ENCODE measurements around the gene TEX52.
"Not testable (repeated sequence)": the region's sequence is repeated elsewhere in the genome, so short reads cannot be mapped to it uniquely, and the experiment has no call there.

Gene TEX52

DNA sequence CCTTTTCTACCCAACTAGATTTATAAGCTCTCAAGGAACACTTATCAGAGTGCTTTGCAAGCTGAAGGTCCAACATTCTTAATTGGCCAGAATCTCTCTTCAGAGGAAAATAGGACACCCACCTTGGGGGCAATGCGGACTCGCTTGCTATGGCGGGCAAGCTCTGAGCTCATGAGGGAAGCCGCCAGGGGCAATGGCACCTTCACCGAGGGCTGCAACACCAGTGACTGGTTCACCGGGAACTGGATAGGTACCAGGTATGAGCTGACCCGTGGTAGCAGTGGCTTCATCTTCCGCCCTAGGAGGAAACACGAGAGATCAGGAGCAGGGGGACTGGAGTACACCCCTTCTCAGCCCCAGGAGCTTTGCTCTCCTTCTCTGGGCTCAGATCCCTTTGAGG lies 7.4 kb upstream of the TEX52 start:
- no peak for DNase-seq (ENCODE audit: low read depth)

DNA sequence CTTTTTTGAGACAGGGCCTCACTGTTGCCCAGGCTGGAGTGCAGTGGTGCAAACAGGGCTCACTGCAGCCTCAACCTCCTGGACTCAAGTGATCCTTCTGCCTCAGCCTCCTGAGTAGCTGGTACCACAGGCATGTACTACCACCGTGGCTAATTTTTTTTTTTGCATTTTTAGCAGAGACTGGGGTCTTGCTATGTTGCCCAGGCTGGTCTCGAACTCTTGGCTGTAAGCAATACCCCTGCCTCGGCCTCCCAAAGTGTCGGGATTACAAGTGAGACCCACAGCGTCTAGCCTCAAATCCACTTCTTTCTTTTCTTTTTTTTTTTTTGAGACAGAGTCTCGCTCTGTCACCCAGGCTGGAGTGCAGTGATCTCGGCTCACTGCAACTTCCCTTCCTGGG lies 6.6 kb upstream of the TEX52 start:
- DNase-seq (ENCODE audit: low read depth): not testable (repeated sequence)

DNA sequence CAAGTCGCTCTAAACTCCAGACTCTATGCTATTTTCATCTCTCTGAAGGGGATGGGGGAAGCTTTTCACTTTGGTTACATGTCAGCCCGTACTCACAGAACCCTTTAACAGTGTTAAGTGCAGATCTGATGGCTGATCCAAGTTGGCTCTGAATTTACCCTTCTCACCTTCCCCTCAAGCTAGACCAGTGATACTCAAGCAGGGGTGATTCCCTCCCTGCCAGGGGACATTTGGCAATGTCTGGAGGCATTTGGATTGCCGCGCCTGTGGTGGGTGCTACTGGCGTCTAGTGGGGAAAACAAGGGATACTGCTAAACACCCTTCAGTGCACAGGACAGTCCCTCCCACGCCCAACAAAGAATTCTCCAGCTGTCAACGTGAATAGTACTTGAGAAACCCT lies 6.0 kb upstream of the TEX52 start:
- no peak for DNase-seq (ENCODE audit: low read depth)

DNA sequence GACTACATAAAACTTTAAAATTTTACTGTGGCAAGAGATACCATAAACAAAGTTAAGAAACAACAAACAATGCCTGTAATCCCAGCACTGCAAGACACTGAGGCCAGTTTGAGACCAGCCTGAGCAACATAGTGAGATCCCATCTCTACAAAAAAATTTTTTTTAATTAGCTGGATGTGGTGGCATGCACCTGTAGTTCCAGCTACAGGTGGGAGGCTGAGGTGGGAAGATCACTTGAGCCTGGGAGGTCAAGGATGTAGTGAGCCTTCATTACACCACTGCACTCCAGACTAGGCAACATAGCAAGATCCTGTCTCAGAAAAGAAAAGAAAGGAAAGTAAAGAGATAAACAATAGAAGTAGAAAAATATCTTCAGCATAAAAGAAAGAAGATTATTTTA lies 3.3 kb upstream of the TEX52 start:
- DNase-seq (ENCODE audit: low read depth): no peak

DNA sequence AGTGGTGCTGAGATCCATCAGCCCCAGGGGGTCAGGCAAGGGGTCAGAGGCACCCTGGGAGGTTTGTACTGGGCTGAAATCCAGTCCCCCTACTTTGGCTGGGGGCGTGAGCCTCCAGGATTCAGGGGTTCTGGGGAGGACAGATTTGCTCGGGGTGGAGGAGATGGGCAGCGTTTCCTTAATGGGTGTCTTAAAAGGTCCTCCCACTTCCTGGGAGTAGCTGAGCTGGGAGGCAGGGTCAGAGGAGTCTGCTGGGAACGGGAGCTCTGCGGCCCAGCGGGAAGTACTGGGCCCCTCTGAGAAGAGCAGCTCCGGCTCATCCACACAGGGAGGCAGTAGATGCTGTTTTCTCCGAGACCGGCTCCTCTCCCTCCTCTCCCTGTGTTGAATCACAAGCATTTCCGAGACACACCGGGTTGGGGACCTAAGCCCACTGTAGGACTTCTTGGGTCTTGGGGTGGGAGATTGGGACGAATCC lies 2.1 kb upstream of the TEX52 start:
- DNase-seq (ENCODE audit: low read depth): no peak

DNA sequence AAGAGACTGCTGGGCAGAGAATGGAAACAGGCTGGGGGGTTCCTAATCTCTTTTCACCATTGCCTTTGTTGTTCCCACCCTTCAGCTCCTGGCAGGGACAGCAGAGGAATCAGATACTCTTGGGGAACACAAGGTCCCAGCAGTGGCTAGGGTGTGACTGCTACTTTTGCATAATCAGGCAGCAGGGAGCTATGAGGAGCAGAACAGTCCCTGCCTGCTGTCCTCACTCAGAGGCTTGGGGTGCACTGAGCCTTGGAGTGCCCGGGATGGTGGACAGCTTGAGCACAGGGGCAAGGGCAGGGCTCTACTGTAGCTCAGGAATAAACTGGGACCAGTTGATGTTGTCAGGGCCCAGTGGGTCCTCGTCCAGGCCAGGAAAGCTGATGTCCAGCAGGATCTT lies 1.5 kb upstream of the TEX52 start:
- no peak for DNase-seq (ENCODE audit: low read depth)

DNA sequence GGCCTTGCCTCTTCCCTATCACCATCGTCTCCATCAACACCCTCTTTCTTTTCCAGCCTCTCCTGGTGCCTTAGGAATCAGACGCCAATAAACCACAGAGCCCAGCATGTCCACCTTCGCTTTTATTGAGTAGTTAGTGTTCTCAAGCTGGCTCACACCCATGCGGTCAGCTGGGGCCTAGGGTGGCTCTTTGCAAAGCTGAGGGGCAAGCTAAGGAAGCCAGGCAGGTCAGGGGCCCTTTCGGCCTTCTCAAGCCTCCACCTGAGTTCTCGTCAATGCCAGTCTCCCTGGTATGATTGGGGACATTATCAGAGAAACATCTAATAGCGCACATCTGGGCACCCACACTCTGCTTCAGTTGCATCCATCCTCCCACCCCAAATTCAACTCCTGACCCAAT lies 737 bp upstream of the TEX52 start:
- DNase-seq (ENCODE audit: low read depth): no peak

DNA sequence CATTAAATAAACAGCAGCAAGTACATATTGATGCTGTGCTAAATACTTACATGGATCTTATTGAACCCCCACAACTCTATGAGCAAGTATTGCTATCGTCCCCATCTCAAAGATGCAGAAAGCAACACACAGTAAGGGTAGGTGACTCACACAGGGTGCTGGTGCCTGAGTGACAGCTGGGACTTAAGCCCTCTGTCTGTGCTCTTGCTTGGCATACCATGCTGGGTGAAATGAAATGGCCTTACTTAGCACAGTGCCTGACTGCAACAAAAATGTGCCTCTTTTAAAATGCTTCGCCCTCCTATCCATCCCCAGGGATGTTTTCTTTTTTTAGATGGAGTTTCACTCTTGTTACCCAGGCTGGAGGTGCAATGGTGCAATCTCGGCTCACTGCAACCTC lies 788 bp downstream of the TEX52 start:
- DNase-seq (ENCODE audit: low read depth): no peak

DNA sequence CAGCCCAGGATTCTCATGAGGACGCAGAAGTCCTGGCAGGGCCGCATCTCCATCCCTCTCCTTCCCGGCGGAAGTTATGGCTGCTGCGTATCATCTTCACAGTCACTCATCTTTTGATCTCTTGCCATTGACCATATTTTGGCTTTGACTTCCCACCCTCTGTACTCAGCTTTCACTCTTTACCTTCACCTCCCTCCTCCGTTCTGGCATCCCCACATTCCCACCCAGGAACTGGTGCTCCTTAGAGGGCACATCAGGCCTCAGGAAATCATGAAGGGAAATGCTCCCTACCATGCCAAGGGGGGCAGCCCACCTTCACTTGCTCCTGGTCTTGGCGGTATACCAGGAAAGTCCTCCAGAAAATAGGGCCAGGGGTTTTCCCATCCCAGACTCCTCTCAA lies 1.3 kb downstream of the TEX52 start:
- DNase-seq (ENCODE audit: low read depth): no peak

DNA sequence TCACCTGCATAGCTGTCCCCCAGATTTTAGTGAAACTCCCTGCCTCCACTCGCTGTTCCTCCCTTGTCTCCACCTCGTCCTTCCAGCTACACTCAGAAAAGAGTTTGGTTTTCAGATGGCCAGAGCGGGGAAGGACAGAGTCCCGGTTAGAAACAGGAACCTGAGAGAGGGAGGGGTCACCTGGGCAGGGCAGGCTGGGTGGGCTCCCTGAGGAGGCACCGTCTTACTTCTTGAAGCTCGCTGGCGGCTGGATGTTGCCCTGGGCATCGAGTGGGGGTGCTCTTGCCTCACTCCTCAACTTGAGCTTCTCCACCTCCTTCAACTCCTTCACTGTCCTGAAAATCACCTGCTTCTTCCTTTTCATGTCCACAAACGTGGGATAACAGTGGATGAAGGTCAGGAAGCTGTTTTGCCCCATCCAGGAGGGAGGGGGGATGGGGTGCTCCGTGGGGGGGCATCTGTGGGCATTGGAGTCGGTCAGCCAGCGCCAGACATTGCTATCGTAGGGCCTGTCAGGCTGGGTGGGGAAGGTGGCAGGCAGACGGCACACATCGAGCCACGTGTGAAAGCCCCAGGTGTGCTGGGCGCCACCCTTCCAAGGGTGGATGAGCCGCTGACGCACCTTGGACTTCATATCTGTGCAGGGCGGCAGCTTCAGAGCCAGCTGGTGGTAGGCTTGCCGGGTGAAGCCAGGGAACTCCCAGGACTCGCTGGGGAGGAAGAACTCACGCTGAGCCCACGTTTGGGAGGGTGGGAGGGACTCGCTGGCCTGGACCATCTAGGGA lies 2.0 kb downstream of the TEX52 start:
- no peak for DNase-seq (ENCODE audit: low read depth)

DNA sequence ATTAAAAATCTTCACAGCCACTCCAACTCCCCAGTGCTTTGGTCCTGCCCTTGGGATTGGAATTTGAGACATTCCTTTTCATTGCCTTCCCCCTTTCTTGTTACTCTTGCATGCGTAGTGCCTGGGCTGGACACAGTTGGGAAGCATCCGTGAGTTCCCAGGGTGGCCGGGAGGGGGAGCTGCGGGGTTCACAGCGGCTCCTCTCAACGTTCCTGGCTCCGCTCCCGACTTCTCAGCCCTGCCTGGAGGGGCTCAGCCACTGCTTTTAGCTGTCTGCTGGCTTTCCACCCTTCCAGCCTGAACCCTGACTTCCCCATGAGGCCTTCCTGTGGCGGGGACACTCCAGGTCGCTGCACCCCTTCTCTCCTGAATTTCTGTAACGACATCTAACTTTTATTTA lies 3.2 kb downstream of the TEX52 start:
- DNase-seq (ENCODE audit: low read depth): peak; percentile 30

DNA sequence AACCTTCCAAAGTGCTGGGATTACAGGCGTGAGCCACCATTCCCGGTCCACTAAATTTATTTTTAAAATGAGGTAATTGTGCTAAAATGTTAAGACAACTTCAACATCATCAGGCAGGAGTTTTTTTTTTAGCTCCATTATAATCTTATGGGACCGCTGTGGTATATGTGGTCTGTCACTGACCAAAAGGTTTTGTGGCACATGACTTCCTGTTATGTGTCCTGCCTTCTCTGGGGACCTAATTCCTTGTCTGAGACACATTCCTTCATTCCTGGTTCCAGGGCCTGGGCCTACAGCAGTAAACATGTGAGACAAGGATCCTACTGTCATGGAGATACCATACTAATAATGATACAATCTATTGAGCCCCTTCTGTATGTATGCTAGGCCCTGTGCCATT lies 4.9 kb downstream of the TEX52 start:
- no peak for DNase-seq (ENCODE audit: low read depth)

DNA sequence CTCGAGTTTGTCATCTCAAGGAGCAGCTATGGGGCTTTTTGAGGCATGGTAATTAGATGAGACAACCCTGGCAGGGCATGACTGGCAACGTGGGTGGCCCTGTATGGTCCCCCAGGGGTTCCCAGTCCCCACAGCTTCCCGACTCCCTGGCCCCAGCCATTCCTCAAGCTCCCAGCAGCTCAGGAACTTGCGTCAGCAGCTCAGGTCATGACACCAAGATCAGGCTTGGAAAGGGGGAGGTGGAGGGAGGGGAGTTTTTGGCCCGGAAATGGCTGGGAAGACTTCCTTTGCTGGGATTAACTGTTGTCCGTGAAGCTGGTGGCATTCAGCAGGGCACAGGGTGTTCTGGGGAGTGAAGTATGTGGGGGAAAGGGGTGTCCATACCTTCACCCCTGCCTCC lies 11.6 kb downstream of the TEX52 start:
- no peak for DNase-seq (ENCODE audit: low read depth)

DNA sequence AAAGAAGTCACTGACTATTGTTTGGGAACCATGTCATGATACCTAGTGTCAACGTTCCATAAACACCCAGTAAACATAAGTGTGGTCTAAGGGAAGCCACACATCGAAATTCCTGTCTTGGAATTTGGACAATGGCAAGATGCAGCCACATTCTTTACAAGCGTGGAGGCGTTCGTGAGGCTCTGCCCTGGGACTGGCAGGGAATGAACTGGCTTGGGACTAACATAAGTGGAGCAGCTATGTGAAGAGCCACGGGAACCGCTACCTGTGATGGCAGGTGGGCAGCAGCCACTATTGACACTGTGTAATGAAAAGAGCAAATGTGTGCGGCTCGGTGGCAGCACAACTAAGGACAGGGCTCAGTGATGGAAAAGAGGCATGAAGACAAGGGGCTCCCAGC lies 12.1 kb downstream of the TEX52 start:
- no peak for DNase-seq (ENCODE audit: low read depth)

DNA sequence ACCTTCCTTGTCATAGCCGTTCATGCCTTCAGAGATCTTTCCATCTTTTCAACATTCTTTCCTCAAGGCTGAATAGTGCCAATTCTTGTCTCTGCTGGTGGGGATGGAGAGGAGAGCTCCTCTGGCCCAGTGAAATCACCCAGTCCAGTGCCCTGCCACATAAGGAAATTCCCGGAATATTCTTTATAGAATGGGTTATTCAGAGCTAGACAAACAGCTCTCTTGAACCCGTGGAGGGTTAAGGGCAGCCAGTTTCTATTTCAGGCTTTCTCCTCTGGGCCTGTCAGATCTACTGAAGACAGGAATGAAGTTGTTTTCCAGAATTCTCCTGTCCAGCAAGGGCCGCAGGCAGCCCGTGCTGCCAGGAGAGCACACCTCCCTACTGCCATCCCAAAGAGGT lies 13.9 kb downstream of the TEX52 start:
- DNase-seq (ENCODE audit: low read depth): no peak

DNA sequence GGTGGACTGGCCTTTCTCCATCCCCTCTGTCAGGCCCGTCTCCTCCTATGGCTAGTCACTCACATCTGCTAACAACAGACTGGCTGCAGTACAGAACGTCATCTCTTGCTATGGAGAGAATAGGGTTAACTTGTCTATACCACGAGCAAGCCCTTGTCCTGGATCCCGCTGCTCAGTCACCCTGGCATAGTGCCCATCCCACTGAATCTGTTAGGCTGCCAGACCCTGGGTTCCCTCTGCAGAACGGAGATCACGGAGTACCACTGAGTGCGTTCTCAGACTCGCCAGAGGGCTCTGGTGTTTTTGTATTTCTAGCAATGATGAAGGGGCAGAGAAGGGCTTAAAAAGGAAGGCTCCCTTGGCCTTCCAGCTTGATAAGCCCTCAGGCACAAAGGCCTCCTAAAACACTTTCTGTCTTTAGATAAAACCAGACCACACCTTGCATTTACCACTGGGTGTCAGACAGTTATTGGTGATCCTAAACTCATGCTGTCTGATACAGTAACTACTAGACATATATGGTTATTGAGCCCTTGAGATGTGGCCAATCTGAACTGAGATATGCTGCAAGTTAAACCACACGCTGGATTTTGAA lies 15.7 kb downstream of the TEX52 start:
- DNase-seq (ENCODE audit: low read depth): no peak

DNA sequence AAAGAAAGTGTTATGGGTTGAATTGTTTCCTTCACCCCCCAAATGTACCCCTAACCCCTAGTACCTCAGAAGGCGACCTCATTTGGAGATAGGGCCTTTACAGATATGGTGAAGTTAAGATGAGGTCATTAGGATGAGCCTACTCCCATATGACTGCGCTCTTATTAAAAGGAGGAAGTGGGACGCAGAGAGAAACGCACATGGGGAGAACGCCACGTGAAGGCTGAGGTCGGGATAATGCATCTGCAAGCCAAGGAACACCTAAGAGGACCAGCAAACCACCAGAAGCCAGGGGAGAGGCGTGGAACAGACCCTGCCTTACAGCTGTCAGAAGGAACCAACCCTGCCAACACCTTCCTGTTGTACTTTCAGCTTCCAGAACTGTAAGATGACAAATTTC lies 20.3 kb downstream of the TEX52 start:
- DNase-seq (ENCODE audit: low read depth): no peak

DNA sequence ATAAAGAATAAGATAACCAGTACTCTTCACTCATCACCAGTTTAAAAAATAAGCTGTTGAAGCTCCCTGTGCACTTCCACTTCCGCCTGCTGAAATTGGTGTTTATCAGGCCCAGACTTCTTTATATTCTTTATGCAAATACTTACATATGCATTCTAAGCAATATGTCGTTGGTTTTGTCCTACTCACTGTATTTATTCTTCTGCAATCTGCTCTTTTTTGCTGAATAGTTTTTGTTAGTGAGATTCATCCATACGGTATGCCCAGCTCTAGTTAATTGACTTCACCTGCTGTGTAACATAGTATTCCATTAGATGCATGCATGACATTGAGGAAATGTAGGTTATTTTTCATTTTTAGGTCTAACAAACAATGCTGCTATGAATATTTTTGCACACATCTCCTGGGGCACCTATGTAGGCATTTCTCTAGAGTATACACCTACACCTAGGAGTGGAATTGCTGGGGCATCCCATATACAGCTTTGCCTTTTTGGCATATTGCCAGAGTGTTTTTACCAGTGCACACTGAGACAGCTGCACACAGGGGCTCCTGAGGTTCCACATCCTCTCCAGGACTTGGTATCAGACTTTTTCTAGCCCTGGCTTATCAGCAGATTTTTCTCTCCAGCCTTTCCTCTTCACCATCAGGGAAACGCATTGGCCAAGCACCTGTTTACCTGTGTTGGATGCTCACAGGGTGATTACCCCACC lies 21.0 kb downstream of the TEX52 start:
- DNase-seq (ENCODE audit: low read depth): no peak

DNA sequence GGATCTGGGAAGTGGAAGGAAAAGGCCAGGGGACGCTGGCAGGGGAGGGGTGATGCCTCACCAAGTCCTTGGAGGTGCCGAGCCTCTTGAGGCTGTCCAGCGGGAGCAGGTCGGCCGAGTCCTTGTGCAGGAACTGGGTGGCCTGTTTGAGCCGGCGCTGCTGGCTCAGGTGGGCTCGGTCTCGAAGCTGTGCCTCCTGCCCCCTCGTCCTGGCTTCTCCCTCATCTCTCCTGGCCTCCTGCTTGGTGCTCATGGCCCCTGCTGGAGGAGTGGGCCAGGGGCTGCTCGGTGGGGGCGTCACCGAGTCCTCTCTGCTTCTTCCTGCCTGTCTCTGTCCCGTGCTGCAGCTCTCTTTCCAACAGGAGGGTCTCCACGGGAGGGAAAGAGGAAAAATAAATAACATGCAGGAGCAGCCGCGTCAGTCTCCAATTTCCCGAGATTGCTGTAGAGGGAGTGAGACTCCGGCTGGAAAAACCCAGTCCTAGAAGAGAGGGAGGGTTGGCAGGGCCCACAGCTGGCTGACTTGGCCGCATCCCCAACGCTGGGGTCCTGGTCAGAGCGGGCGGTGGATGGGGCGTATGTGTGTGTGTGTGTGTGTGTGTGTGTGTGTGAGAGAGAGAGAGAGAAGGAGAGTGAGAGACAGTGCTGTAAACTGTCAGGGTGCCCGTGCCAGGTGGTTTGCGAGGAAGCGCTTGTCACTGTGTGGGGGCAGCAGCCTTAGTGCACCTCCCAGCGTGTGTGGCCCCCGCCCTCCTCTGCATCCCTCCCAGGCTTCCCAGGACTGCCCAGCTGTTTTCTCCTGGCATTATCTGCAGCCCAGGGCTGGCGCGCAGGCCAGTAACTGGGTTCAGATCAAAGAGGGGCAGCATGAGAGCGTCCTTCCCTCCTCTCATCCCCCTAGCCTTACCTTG lies 22.0 kb downstream of the TEX52 start, which contains the start of gene NRIP2:
TSS of gene NRIP2 (minus strand) at position 455 of the 911 bp plus-strand sequence. CDS start at position 403, 52 bp downstream.
- no peak for DNase-seq (ENCODE audit: low read depth)

DNA sequence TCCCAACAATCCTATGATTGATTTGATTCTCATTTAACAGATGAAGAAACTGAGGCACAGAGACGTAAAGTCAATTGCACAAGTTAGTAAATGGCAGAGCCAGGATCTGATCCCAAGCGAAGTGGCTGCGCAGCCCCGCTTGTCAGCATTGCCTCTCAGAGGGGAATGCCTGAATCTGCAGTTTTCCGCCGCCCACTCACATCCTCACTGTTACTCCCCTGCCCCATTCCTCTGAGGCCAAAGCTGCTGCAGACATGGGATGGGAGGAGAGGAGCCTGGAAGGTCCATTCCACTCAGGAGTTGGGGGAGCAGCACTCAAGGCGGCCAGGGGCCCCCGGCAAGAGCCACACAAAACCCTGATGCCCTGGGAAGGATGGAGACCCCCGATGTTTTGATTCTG lies 23.0 kb downstream of the TEX52 start:
- no peak for DNase-seq (ENCODE audit: low read depth)

DNA sequence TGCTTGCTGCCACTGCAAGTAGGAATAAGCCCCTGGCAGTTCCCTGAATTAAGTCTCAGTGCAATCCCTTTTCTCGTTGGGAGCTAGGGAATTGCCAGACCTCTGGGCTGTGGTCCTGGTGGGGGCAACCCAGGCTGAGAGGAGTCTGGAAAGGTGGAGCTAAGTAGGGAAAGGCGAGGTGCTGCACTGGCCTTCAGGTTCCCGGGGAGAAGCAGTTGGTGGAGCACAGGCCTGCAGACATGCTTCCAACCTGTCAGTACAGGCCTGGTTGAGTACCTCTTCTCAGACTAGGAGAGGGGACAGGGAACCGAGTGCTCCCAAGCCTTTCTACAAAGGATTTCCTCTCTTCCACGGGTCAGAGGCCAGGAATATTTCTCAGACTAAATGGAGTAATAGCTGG lies 23.5 kb downstream of the TEX52 start:
- no peak for DNase-seq (ENCODE audit: low read depth)

DNA sequence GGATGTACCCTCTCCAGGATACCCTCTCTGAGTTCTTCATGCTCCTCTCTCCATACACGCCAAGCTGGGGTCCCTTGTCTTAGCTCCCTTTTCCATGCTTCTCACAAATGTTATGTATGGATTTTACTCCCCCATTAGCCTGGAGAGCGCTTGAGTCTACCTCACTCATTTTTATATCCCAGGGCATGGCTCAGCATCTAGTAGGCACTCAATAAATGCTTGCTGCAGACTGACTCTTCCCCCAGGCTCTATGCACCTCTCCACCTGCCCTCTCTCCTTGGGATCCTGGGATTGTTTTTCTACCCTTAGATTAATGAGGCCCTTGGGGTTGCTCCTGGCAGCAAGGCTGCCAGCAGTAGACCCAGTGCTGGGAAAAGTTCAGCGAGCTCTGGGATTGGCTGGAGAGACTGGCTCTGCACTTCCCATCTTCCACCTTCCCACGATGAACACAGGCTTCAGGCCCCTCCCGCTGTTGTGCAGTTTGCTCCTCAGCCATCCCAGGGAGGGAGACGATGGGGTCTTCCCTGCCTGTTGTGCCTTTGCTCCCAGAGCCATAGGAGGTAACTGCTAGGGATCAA lies 24.2 kb downstream of the TEX52 start:
- DNase-seq (ENCODE audit: low read depth): no peak

All from activated T-helper 9 cell treated with anti-CD3 and anti-CD28 coated beads, Interleukin-2, amount 50 U/mL, for 16 hours (primary cell).